WTC11 (cell line): ENCODE data around the gene ELAVL1.

Experiments used
- ATF2 ChIP-seq: sonication (generic); formaldehyde crosslinking; IDR thresholded peaks from 2 replicates; pipeline ENCODE4 v1.8.1; 2022; ENCODE audit warnings: low read depth, missing genetic modification reagents, borderline replicate concordance
- CTCF ChIP-seq: fragments of 200-600 bp; IDR thresholded peaks from 2 replicates; pipeline ENCODE4 v1.8.0; 2022; ENCODE audit warnings: antibody characterized with exemption
- EMX1 ChIP-seq: fragments of 250-450 bp; sonication (Bioruptor Pico); IDR thresholded peaks from 2 replicates; pipeline ENCODE4 v1.8.0; 2021; ENCODE audit warnings: mild to moderate bottlenecking
- ESRRA ChIP-seq: sonication (generic); formaldehyde crosslinking; IDR thresholded peaks from 2 replicates; pipeline ENCODE4 v1.8.1; 2022; ENCODE audit warnings: mild to moderate bottlenecking, missing genetic modification reagents, borderline replicate concordance
- FOXP1 ChIP-seq: sonication (generic); formaldehyde crosslinking; IDR thresholded peaks from 2 replicates; pipeline ENCODE4 v1.8.0; 2022; ENCODE audit warnings: missing genetic modification reagents, mild to moderate bottlenecking, moderate library complexity, borderline replicate concordance
- JUN ChIP-seq: sonication (generic); formaldehyde crosslinking; IDR thresholded peaks from 2 replicates; pipeline ENCODE4 v1.8.0; 2023; ENCODE audit warnings: mild to moderate bottlenecking, missing genetic modification reagents
- OVOL2 ChIP-seq: fragments of 250-450 bp; sonication (Bioruptor Pico); IDR thresholded peaks from 2 replicates; pipeline ENCODE4 v1.9.0; 2021; ENCODE audit warnings: mild to moderate bottlenecking, borderline replicate concordance
- ZNF423 ChIP-seq: fragments of 250-450 bp; sonication (Bioruptor Pico); IDR thresholded peaks from 2 replicates; pipeline ENCODE4 v2.1.2; 2022; ENCODE audit warnings: mild to moderate bottlenecking, moderate library complexity

- TF ChIP-seq OVOL2 (no peak), JUN (CRISPR knock-in tag) (no peak), EMX1 (CRISPR knock-in tag) (no peak), CTCF (no peak; the same call in 1 of the 2 replicates), ZNF423 (CRISPR knock-in tag) (no peak), FOXP1 (CRISPR knock-in tag) (no peak), ATF2 (no peak), ESRRA (CRISPR knock-in tag) (no peak)
These were observed 72.0 kb downstream of the ELAVL1 start for GRCh38 chr19:7933411-7933810.
